Daoy (cell line): ENCODE results near the gene MKLN1. TPM values are rescaled to one million over a fixed set of nuclear protein-coding genes. Genes with fewer than 3 reads are reported as not detected.
"Not testable (repeated sequence)": the region's sequence is repeated elsewhere in the genome, so short reads cannot be mapped to it uniquely, and the experiment has no call there.

ENCODE experiments used
- DNase-seq: peaks from one replicate; pipeline ENCODE4 v3.0.0-alpha.2; 2015; ENCODE audit warnings: low read depth
- total RNA-seq: library from RNA; depleted of rRNA; stranded (reverse); fragments of >200 nt; shearing (Covaris generic); gene quantifications from 2 replicates; pipeline ENCODE4 v1.2.3, GENCODE V29; 2014; rRNA removed

The MKLN1 gene
- 51.5 and 53.3 TPM in 2 replicates for total RNA-seq

- peak; percentile 98 for DNase-seq
These were observed at the start of gene MKLN1 for GRCh38 chr7:131327626-131328376. MKLN1 (plus strand) TSS chr7:131327876; CDS start chr7:131327900, 24 bp downstream.

DNA sequence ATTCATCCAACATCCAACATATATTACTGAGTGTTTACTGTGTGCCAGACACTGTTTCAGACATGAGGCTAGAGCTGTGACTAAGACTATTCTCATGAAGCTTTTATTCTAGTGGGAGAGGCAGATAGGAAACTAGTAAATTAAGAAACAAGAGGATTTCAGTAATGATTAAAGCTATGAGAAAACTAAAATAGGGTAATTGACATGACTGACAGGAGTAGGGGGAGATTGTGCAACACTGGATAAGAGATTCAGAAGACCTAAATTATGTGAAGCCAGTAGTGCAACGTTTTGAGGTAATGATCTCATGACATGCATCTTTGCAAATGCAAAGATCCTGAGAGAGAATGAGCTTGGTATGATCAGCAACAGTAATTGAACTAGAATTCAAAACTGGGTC is 48.6 kb upstream of the MKLN1 start:
- no peak for DNase-seq

DNA sequence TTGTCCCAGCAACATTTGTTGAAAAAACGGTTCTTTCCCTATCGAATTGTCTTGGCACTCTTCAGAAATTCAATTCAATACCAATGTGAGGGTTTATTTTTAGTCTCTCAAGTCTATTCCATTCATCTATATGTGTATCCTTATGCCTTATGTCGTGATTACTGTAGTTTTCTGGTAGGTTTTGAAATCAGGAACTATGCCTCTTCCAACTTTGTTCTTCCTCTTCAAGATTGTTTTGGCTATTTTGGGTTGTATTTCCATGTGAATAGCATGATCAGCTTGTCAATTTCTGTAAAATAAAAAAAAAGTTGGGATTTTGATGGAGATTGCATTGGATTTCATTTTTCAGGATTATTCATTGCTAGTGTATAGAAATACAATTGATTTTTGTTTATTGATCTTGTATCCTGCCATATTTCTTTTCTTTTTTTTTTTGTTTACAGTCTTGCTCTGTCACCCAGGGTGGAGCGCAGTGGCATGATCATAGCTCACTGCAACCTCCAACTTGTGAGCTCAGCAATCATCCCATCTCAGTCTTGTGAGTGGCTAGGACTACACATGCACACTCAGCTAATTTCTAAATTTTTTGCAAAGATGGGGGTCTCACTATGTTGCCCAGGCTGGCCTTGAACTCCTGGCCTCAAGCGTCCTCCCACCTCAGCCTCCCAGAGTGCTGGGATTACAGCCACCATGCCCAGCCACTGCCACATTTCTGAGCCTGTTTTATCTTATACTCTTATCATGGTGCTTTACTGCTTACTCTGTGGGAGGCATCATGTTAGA is 46.2 kb upstream of the MKLN1 start:
- no peak for DNase-seq

DNA sequence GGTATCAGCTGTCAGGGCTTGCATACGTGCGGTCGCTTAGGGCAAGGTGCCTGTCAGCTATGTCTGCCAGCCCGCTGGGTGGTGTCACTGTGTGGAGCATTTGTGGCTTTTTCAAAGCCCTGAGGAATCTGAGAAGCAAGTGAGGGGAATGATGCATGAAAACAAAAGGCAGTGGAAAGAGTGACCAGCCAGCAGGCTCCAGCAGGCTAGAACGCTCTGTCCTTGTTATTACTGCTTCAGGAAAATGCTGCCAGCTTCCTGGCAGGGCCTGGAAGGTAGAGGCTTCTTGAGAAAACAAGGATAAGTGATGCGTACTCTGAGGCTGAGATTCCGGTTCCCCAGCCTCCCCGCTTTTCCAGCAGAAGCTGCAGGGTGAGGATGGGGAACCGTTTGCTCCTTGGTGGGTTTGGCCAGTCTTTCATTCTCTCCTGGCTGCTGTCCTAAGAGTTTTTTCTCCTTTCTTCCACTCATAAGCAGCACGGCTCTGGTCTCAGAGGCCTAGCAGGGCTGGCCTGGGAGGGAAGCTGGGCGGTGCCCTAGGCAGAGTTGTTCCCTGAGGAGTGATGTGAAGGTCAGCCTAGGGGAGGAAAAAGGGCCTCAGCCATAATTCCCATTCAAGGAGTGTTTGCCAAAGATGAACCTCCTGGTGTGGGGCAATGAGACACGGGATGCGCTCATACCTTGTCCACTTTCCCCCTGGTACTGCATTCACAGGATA is 42.8 kb upstream of the MKLN1 start:
- DNase-seq: no peak

GRCh38 chr7:131285556-131285955 is 42.1 kb upstream of the MKLN1 start:
- no peak for DNase-seq

GRCh38 chr7:131288450-131288849 is 39.2 kb upstream of the MKLN1 start:
- no peak for DNase-seq

GRCh38 chr7:131289051-131289450 is 38.6 kb upstream of the MKLN1 start:
- DNase-seq: no peak

DNA sequence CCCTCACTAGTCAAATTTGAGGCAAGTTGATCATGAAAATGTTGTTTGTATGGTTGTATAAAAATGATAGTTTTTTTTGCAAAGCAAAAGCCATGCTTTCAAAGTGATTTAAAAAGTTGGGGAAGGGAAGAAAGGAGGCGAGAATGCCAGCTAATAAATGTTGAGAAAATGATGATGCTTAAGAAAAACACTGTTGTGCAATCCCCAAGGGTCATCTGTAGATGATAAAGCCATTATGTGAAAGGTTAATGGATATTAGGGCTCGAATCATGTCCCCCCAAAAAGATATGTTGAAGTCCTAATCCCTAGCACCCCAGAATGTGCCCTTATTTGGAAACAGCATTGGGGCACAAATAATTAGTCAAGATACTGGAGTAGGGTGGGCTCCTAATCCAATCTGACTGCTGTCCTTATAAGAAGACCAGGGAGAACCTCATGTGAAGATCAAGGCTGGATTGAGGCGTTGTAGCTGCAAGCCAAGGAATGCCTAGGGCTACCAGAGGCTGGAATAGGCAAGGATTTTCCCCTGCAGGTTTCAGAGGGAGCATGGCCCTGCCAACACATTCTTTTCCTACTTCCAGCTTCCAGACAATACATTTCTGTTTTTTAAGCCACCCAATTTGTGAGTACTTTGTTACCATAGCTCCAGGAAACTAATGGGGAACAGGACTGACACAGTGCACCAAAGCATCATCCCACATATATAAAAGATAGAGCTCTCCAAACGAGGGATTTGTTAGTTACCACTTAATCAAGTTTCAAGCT is 35.4 kb upstream of the MKLN1 start:
- DNase-seq: no peak

DNA sequence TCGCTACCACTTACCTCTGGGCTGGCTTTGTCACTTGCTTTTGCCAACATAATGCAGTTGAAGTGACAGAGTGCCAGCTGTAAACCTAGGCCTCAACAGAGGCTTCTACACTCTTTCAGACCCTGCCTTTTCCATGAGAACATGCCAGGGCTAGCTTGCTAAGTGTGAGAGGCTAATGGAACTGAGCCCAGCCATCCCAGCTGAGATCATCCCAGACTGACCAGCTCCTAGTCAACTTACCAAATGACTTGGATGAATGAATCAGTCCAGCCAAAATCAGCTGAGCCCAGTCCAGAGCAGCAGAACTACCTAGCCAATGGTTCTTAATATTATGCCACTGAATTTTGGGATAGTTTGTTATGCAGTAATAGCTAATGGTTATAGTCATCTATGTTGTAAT is 34.7 kb upstream of the MKLN1 start:
- DNase-seq: no peak

- DNase-seq: no peak
These were observed 33.1 kb upstream of the MKLN1 start for GRCh38 chr7:131294553-131294952.

DNA sequence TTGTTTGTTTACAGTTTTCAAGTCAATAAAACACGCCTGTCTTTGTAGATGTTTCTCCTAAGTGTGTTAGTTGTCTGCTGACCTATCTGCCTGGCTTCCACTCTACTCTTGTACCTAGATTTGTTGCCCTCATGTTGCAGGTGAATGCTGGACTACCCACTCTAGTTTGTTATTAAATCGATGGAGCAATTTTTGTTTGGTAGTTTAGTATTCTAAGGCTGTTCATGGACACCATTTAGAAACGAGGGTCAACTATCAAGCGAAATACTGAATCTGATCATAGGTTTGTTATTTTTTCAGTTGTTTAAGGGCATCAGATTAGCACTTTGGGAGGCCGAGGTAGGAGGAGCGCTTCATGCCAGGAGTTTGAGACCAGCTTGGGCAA is 29.1 kb upstream of the MKLN1 start:
- DNase-seq: no peak

DNA sequence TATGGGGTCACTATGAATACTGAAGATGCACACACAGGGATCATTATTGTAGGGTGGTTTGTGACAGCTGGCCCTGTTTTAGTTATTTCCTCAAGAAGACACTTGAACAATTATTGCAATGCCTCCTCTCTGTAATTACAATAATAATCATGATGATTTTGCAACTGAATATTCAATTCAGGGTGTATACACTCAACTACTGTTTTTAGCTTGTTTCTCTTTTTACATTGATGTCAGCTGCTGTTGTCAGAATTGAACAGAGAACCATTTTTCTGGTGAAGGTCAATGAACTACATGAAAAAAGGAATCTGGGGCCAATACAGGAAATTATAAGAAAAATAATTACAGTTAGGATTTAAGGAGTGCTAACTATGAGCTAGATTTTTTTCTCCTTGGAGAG is 28.6 kb upstream of the MKLN1 start:
- no peak for DNase-seq

DNA sequence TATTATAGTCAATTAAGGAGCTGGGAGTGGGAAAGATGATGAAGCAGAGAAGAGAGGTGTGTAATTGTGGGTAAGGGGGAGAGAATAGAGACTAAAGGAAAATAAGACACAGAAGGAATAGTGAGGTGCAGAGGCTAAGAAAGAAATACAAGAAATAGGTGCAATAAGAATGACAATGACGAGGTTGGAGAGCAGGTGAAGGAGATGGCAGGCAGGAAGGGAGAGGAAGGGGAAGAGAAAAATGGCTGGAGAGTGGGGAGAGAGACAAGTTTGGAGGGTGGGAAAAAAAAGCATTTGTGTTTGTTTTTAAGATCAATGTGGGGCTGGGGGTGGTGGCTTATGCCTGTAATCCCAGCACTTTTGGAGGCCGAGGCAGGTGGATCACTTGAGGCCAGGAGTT is 27.6 kb upstream of the MKLN1 start:
- no peak for DNase-seq

- no peak for DNase-seq
These were observed 26.9 kb upstream of the MKLN1 start for GRCh38 chr7:131300572-131301466.

- DNase-seq: no peak
These were observed 25.2 kb upstream of the MKLN1 start for GRCh38 chr7:131302446-131302845.

DNA sequence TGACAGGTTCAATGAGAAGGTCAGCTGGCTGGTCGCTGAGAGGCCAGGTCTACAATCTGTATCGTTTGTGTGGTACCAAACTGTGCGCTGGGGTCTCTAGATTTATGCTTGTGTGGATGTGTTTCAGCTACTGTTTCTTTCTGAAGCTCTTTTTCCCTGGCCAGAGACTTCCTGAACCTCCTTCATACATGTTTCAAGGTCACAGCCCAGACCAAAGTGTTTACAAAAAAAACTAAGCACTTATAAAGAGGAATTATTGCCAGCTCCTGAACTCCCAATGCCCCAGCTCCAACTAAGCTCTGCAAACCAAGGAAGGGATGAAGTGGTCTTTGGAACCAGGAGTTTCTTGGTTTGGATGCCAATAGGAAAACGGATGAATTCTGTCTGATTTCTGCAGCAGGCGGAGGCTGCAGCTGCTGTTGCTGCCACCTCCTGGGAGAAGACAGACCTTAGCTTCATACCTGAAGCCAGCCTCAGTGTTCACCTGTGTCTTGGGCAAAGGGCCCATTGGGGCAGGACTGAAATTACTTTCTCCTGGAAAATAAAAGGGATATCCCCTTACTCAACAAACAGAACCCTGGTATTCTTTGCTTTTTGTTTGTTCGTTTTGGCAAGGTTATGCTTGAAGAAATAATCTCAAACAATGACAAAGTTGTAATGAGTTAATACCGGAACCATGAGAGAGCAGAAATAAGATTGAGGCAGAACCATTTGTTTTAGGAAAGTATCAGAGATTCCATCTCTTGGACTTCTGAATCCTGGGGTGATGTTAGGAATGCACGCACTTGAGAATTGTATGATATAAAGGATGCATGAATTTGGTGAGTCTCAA is 24.6 kb upstream of the MKLN1 start:
- DNase-seq: peak; percentile 50

DNA sequence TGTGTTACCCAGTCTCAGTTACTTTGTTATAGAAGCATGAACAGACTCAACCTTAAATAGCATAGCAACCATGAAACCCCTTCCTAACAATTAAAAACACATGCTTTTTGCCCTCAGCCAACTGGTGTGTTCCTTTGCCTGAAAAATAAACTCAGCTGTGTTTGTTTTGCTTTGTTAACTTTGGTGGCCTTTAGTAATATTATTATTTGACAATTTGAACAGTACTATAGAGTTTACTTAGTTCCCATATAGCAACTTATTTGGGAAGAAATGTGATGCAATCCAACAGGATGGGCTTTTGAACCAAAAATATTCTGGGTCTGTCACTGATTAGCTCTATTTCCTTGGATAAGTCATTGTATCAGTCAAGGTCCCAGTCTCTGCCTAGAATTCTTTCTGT is 22.5 kb upstream of the MKLN1 start:
- DNase-seq: no peak

- not testable (repeated sequence) for DNase-seq
These were observed 21.6 kb upstream of the MKLN1 start for GRCh38 chr7:131306041-131306440.

- no peak for DNase-seq
These were observed 20.9 kb upstream of the MKLN1 start for GRCh38 chr7:131306777-131307176.

GRCh38 chr7:131307627-131308026 is 20.0 kb upstream of the MKLN1 start:
- DNase-seq: no peak
